KOPT-K1 (cell line): Measurements from ENCODE around the gene RUNX2.
"Not testable (repeated sequence)": the region's sequence is repeated elsewhere in the genome, so short reads cannot be mapped to it uniquely, and the experiment has no call there.

Source experiments
- H3K27ac ChIP-seq: fragments of 200-600 bp; sonication (generic); 2 replicates; pipeline ENCODE4 v1.5.1; 2016; ENCODE audit warnings: antibody characterized with exemption, mild to moderate bottlenecking, low read depth, low read length; ENCODE audit not compliant: poor library complexity, severe bottlenecking
- H3K36me3 ChIP-seq: fragments of 200-600 bp; sonication (generic); 2 replicates; pipeline ENCODE4 v1.5.1; 2017; ENCODE audit warnings: antibody characterized with exemption, mild to moderate bottlenecking, low read length, moderate library complexity; ENCODE audit not compliant: insufficient read depth
- H3K9me3 ChIP-seq: fragments of 200-600 bp; sonication (generic); 2 replicates; pipeline ENCODE4 v1.5.1; 2017; ENCODE audit warnings: antibody characterized with exemption, low read length, mild to moderate bottlenecking; ENCODE audit not compliant: insufficient read depth, poor library complexity, severe bottlenecking

The RUNX2 gene

GRCh38 chr6:45555981-45556771 lies 228.0 kb downstream of the RUNX2 start:
- H3K27ac ChIP-seq = no peak overlapping the region

DNA sequence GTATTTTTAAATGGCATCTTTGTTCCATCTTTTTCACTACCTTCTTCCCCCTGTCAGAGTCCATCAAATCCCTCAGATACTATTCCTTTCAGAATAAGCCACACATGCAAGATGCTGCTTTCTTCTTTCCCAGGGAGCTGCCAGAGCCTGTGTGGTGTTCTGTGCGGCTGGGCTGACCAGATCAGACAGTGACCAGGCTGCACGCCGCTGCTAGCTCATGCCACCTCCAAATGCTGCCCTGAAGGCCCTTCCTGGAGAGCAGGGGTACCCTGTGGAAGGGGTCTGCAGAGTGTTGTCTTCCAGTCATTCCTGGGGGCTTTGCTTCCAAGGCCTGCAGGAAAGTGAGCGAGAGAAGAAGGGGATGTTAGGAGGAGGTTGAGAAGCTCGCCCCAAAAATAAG lies 228.7 kb downstream of the RUNX2 start:
- no peak overlapping the region for H3K27ac ChIP-seq
- H3K36me3 ChIP-seq = no peaks in the 10 kb centered on the region

More at GRCh38 chr6:45555981-45556771, 228.0 kb downstream of the RUNX2 start:
- Histone ChIP-seq H3K9me3 (no peaks in the 10 kb centered on the region), H3K36me3 (no peaks in the 10 kb centered on the region)

GRCh38 chr6:45557454-45557853 lies 229.3 kb downstream of the RUNX2 start:
- Histone ChIP-seq H3K36me3 (no peaks in the 10 kb centered on the region), H3K27ac (no peak overlapping the region)

More for the DNA sequence above, 228.7 kb downstream of the RUNX2 start:
- H3K9me3 ChIP-seq = no peaks in the 10 kb centered on the region

DNA sequence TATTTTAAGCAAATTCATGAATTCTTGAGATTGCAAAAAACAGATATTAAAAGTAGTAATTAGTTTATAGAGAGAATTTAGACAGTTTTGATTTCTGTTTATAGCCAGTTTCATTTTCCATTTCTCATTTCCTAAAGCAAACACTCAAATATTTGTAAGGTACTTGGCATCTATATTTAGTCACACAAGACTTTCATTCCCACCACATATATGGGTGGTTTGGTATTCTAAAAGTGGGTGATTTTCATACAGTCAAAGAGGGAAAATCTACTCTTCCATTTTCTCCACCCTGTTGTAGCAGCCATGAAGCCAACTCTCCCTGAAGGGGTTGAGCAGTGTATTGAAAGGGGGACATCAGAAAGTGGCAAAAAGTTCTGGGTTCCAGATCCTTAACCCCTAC lies 230.7 kb downstream of the RUNX2 start:
- Histone ChIP-seq H3K27ac (no peak overlapping the region), H3K36me3 (no peaks in the 10 kb centered on the region), H3K9me3 (no peaks in the 10 kb centered on the region)

More at GRCh38 chr6:45557454-45557853, 229.3 kb downstream of the RUNX2 start:
- H3K9me3 ChIP-seq = no peaks in the 10 kb centered on the region

DNA sequence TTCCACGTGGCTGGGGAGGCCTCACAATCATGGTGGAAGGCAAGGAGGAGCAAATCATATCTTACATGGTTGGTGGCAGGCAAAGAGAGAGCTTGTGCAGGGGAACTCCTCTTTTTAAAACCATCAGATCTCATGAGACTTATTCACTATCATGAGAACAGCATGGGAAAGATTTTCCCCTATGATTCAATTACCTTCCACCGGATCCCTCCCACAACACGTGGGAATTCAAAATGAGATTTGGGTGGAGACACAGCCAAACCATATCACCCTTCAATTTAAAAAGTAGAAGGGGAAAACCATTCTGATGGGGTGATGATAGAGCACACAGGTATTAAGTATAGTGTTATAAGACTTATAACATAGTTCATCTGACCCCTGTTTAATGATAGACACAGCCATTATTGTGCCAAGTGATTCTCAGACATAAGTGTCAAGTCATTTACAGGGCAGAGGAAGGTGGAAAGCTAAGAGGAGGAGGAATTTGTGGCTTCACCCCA lies 232.2 kb downstream of the RUNX2 start:
- H3K27ac ChIP-seq, H3K9me3 ChIP-seq, H3K36me3 ChIP-seq: not testable (repeated sequence)

- Histone ChIP-seq H3K9me3 (no peaks in the 10 kb centered on the region), H3K36me3 (no peaks in the 10 kb centered on the region), H3K27ac (no peak overlapping the region)
Observed at GRCh38 chr6:45562171-45562570, 234.0 kb downstream of the RUNX2 start.

- Histone ChIP-seq H3K27ac (no peak overlapping the region), H3K36me3 (no peaks in the 10 kb centered on the region), H3K9me3 (no peaks in the 10 kb centered on the region)
Observed at GRCh38 chr6:45563041-45563440, 234.9 kb downstream of the RUNX2 start.

GRCh38 chr6:45563844-45564243 lies 235.7 kb downstream of the RUNX2 start:
- H3K9me3 ChIP-seq = no peaks in the 10 kb centered on the region
- H3K27ac ChIP-seq = no peak overlapping the region
- H3K36me3 ChIP-seq = no peaks in the 10 kb centered on the region

DNA sequence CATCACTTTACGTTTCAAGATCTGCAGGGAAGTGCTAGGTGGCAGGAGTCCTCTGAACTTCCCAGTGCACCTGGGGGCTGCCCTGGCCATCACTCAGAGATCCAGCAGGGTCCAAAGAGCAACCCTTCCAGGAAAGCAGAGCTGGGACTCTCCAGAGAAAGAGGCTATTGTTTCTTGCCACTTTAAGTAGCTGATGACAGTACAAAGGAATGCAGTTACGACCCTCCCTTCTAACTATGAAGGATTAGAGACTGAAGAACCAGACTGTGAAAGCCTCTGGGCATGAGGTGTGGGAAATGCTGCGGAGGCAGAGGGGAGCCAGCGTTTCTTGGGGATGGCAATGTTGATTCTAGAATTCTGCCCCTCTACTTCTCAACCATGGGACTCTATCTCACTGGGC lies 238.8 kb downstream of the RUNX2 start:
- Histone ChIP-seq H3K27ac (no peak overlapping the region), H3K36me3 (no peaks in the 10 kb centered on the region), H3K9me3 (no peaks in the 10 kb centered on the region)

DNA sequence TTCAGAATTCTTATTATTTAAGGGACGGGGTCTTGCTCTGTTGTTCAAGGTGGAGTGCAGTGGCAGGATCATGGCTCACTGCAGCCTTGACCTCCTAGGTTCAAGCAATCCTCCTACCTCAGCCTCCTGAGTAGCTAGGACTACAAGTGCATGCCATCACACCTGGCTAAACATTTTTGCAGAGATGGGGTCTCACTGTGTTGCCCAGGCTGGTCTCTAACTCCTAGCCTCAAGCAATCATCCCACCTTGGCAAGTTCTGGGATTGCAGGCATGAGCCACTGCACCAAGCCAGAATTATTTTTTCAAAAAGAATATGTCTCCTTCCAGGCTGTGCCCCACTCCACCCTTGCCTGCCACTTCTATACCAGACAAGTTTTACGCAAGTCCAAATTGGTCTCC lies 239.7 kb downstream of the RUNX2 start:
- Histone ChIP-seq H3K27ac (no peak overlapping the region), H3K9me3 (no peaks in the 10 kb centered on the region)

DNA sequence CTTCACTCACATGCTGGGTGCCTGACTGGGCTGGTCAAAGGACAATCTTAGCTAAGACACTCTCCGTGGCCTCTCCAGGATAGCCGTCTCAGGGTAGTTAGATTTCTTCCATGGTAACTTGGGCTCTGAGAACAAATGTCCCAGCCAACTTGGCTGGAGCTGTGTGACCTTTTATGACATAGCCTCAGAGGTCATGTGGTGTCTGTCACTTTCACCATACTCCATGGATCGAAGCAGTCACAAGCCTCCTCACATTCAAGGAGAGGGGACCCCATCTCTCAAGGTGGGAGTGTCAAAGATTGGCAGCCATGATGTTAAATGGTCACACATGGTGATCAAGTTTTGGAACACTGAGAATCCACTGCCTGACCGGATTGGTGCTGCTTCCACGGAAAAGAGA lies 240.5 kb downstream of the RUNX2 start:
- Histone ChIP-seq H3K9me3 (no peaks in the 10 kb centered on the region), H3K27ac (no peak overlapping the region), H3K36me3 (no peaks in the 10 kb centered on the region)

More for the DNA sequence above, 239.7 kb downstream of the RUNX2 start:
- no peaks in the 10 kb centered on the region for H3K36me3 ChIP-seq

- Histone ChIP-seq H3K9me3 (no peaks in the 10 kb centered on the region), H3K36me3 (no peaks in the 10 kb centered on the region), H3K27ac (no peak overlapping the region)
Observed at GRCh38 chr6:45569210-45569945, 241.2 kb downstream of the RUNX2 start.

GRCh38 chr6:45571159-45571558 lies 243.0 kb downstream of the RUNX2 start:
- no peaks in the 10 kb centered on the region for H3K36me3 ChIP-seq

GRCh38 chr6:45572833-45573232 lies 244.7 kb downstream of the RUNX2 start:
- no peak overlapping the region for H3K27ac ChIP-seq
- H3K36me3 ChIP-seq = no peaks in the 10 kb centered on the region
- no peaks in the 10 kb centered on the region for H3K9me3 ChIP-seq

More at GRCh38 chr6:45571159-45571558, 243.0 kb downstream of the RUNX2 start:
- Histone ChIP-seq H3K27ac (no peak overlapping the region), H3K9me3 (no peaks in the 10 kb centered on the region)

DNA sequence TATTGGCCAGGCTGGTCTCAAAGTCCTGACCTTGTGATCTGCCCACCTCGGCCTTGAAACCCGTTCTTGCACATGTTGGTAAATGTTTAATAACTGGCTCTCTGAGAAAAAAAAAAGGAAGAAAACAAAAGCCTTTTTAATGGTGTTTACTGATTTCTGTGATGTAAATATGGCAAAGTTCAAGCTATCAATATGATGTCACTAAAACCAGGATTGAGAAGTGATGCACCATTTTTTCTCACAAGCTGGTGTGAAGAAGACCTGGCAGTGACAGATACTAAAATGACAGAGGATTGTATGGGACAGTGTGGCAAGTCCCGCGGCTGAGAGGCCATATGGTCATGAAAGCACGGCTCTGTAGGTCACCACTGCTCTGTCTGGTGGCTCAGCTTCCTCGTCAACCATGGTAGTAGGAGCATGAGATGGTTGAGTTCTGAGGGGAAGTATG lies 245.9 kb downstream of the RUNX2 start:
- Histone ChIP-seq H3K9me3 (no peaks in the 10 kb centered on the region), H3K27ac (no peak overlapping the region), H3K36me3 (no peaks in the 10 kb centered on the region)
